Endothelial cell of umbilical vein (primary cell): ENCODE measurements around the gene CCL27. TPM values are rescaled to one million over a fixed set of nuclear protein-coding genes. Genes with fewer than 3 reads are reported as not detected.

Experiments
- BruUV-seq: library from RNA; stranded (reverse); fragments of 400-500 nt; replicated peaks from 2 replicates; lab custom pipeline; 2021; lab: Mats Ljungman, UMichigan
- CTCF ChIA-PET: fragments of 300-600, 350-600 bp; sonication (Branson Sonifier 250); formaldehyde crosslinking; loops from one replicate; lab custom pipeline; 2021; ENCODE audit warnings: antibody characterized with exemption, inconsistent platforms; lab: Charles Lee
- POLR2A ChIA-PET: fragments of 300-600, 350-600 bp; sonication (Branson Sonifier 250); formaldehyde crosslinking; loops from one replicate; lab custom pipeline; 2021; ENCODE audit warnings: antibody characterized with exemption, inconsistent platforms; lab: Charles Lee
- DNase-seq: peaks from one replicate; pipeline ENCODE4 v3.0.0-alpha.2; 2011; ENCODE audit warnings: low read depth, low spot score
- FAIRE-seq: peaks from 2 replicates; lab custom pipeline; 2011; peaks lifted over from hg19 to GRCh38; lab: Jason Lieb, UNC
- H2AFZ ChIP-seq: 2 replicates; pipeline ENCODE4 v1.6.0; 2012; ENCODE audit warnings: low read depth, low read length, control low read depth, inconsistent platforms
- H3K27ac ChIP-seq: 2 replicates; pipeline ENCODE4 v1.5.1; 2011; ENCODE audit warnings: low read depth, mild to moderate bottlenecking, control low read depth, low read length, moderate library complexity; ENCODE audit not compliant: insufficient read depth
- H3K27me3 ChIP-seq, 2 experiments: 2 replicates each; pipeline versions ENCODE4 v1.6.0 to v1.6.1; 2011; ENCODE audit warnings: low read length in 2 of 2, mixed read lengths in 1 of 2; ENCODE audit not compliant: control insufficient read depth in 2 of 2, insufficient read depth in 2 of 2
- H3K36me3 ChIP-seq, 2 experiments: 2 replicates in 1 of 2; 3 replicates in 1 of 2; pipeline ENCODE4 v1.5.1; 2011; ENCODE audit warnings: low read length in 2 of 2, mild to moderate bottlenecking in 1 of 2, moderate library complexity in 1 of 2; ENCODE audit not compliant: control insufficient read depth in 2 of 2, insufficient read depth in 2 of 2; ENCODE audit errors: extremely low read depth in 1 of 2
- H3K4me1 ChIP-seq: 3 replicates; pipeline ENCODE4 v1.5.1; 2011; ENCODE audit warnings: mild to moderate bottlenecking, low read length; ENCODE audit not compliant: control insufficient read depth, insufficient read depth; ENCODE audit errors: extremely low read depth
- H3K4me2 ChIP-seq: 2 replicates; pipeline ENCODE4 v1.6.1; 2011; ENCODE audit warnings: low read length, control low read depth, mixed read lengths; ENCODE audit not compliant: insufficient read depth
- H3K4me3 ChIP-seq, 3 experiments: fragments of 200-600 bp in 1 of 3; sonication (generic), shearing (Covaris generic) in 1 of 3; replicated peaks in 1 of 3; 2 replicates each; pipeline ENCODE4 v1.5.1; 2011 to 2016; ENCODE audit warnings: control low read depth in 3 of 3, low read length in 3 of 3, mild to moderate bottlenecking in 2 of 3, inconsistent platforms in 1 of 3, low read depth in 1 of 3, moderate library complexity in 1 of 3; ENCODE audit not compliant: insufficient read depth in 1 of 3
- H3K79me2 ChIP-seq: 2 replicates; pipeline ENCODE4 v1.6.0; 2012; ENCODE audit warnings: low read length, inconsistent platforms; ENCODE audit not compliant: control insufficient read depth, insufficient read depth
- H3K9ac ChIP-seq: replicated peaks from 2 replicates; pipeline ENCODE3; 2011; ENCODE audit warnings: low read length, control low read depth; ENCODE audit not compliant: insufficient read depth; ENCODE audit errors: extremely low read depth
- H3K9me1 ChIP-seq: replicated peaks from 3 replicates; pipeline ENCODE4 v1.6.0; 2011; ENCODE audit warnings: mild to moderate bottlenecking, low read length; ENCODE audit not compliant: control insufficient read depth, insufficient read depth; ENCODE audit errors: extremely low read depth
- H3K9me3 ChIP-seq: replicated peaks from 2 replicates; pipeline ENCODE4 v1.5.1; 2012; ENCODE audit warnings: low read length, inconsistent platforms; ENCODE audit not compliant: control insufficient read depth, insufficient read depth
- H4K20me1 ChIP-seq: replicated peaks from 2 replicates; pipeline ENCODE3; 2011; ENCODE audit warnings: mild to moderate bottlenecking, low read length; ENCODE audit not compliant: control insufficient read depth, insufficient read depth; ENCODE audit errors: extremely low read depth
- CTCF ChIP-seq, 2 donors: IDR thresholded peaks; 1 replicate in 1 of 2; 2 replicates in 1 of 2; pipeline ENCODE4 v1.5.1; 2011; ENCODE audit warnings: low read length in 2 of 2, mild to moderate bottlenecking in 2 of 2, moderate library complexity in 2 of 2, control low read depth in 1 of 2, inconsistent platforms in 1 of 2, low read depth in 1 of 2; ENCODE audit not compliant: insufficient read depth in 1 of 2; ENCODE audit errors: extremely low read depth in 1 of 2
- EZH2 ChIP-seq: IDR thresholded peaks from 2 replicates; pipeline ENCODE4 v1.6.1; 2012; ENCODE audit warnings: borderline replicate concordance, low read depth, mild to moderate bottlenecking, moderate library complexity, low read length, inconsistent platforms; ENCODE audit not compliant: severe bottlenecking
- FOS ChIP-seq: IDR thresholded peaks from 2 replicates; pipeline ENCODE4 v1.6.1; 2011; ENCODE audit warnings: mild to moderate bottlenecking, low read length, moderate library complexity, borderline replicate concordance; ENCODE audit not compliant: insufficient read depth
- GATA2 ChIP-seq: IDR thresholded peaks from 2 replicates; pipeline ENCODE4 v1.7.0; 2011; ENCODE audit warnings: low read depth, mild to moderate bottlenecking, moderate library complexity, mixed read lengths, low read length; ENCODE audit not compliant: insufficient read length, insufficient read depth
- JUN ChIP-seq: IDR thresholded peaks from 2 replicates; pipeline ENCODE4 v1.6.1; 2011; ENCODE audit warnings: borderline replicate concordance, low read depth; ENCODE audit not compliant: insufficient read length, insufficient read depth
- MAX ChIP-seq: IDR thresholded peaks from 2 replicates; pipeline ENCODE4 v1.6.1; 2011; ENCODE audit not compliant: insufficient read depth, insufficient read length
- MYC ChIP-seq: IDR thresholded peaks from one replicate; pipeline ENCODE4 v1.6.1; 2011; ENCODE audit warnings: mild to moderate bottlenecking, low read depth, low read length
- POLR2A ChIP-seq: IDR thresholded peaks from 2 replicates; pipeline ENCODE4 v1.6.1; 2012; ENCODE audit warnings: low read depth, mild to moderate bottlenecking, control low read depth, low read length
- POLR2AphosphoS5 ChIP-seq: IDR thresholded peaks from 2 replicates; pipeline ENCODE4 v1.6.1; 2012; ENCODE audit warnings: low read depth, mild to moderate bottlenecking, control low read depth, low read length, moderate library complexity; ENCODE audit not compliant: insufficient read depth
- dilution Hi-C: fragments of 300-500 bp; cut with MboI; formaldehyde crosslinking; loops from one replicate; pipeline ENCODE4 v1.15.0; 2019; ENCODE audit warnings: low sequenced_read_pairs; ENCODE audit not compliant: extremely low pct_ligation_motif_present
- intact Hi-C: fragments of 100-400 bp; cut with micrococcal nuclease; formaldehyde crosslinking; loops from one replicate; pipeline ENCODE4 v1.10.0; 2022
- polyA plus RNA-seq, 4 experiments: library from polyadenylated mRNA; depleted of rRNA in 3 of 4; stranded (reverse) in 3 of 4; unstranded in 1 of 4; fragments of >200 nt; gene quantifications; 2 replicates each; pipeline versions ENCODE4 v1.2.1 to v1.2.3, GENCODE V29; 2011 to 2012; ENCODE audit warnings: missing spikeins in 1 of 4
- total RNA-seq: library from RNA; stranded (reverse); gene quantifications from 2 replicates; pipeline ENCODE4 v1.2.3, GENCODE V29; 2021

Gene CCL27
- total and polyA plus RNA-seq, 2 donors (not counting 3 experiments of a cell fraction or from before 2014, with no cell fraction given): not detected

DNA sequence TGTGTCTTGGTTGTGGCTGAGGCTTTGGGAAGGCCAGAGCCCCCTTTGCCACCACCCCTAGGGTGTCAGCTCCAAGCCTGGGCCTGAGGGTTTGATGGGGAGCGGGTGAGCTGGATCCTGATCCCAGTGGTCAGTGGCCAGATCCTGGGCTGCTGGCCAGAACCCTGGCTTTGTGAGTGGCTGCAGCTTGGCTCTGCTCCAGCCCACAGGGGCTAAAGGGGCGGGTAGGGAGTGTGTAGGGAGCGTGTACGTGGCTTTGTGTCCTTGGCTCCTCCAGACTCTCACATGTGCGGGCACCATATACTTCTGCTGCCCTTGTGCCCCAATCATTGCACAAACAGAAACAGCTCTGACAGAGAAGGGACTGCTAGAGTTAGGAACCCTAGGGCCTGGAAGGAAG is 11.6 kb downstream of the CCL27 start:
- Histone ChIP-seq H3K9me3 (no peaks in the 10 kb centered on the region), H3K9me1 (no peaks in the 10 kb centered on the region), H3K9ac (no peak overlapping the region), H3K27me3 (no peaks in the 10 kb centered on the region), H2AFZ (no peak overlapping the region), H3K79me2 (peaks cover 6% of the 10 kb centered on the region), H3K36me3 (peaks cover 0 to 14% of the 10 kb centered on the region in 2 experiments), H3K4me3 (no peak overlapping the region), H3K4me2 (no peak overlapping the region), H4K20me1 (no peaks in the 10 kb centered on the region), H3K27ac (no peak overlapping the region), H3K4me1 (peaks cover 37% of the 10 kb centered on the region)
- no peak for FAIRE-seq
- ChIA-PET POLR2A (no interaction called here), CTCF (interaction anchor here (0.6 to 1.6 kb wide), 4 partner anchors 11 to 270 kb away, joined by 3 to 8 read pairs (median 4); no protein-coding TSS in a partner anchor)
- intact Hi-C loops (no loop called here), dilution Hi-C loops (no loop called here)
- no TSS peak for BruUV-seq
- DNase-seq: no peak
- no peak for TF ChIP-seq FOS
- no peak for TF ChIP-seq POLR2A
- TF ChIP-seq CTCF (IDR thresholded peaks at IDR 0.05; ENCODE audit: extremely low read depth in 1 of 2, insufficient read depth in 1 of 2, low read depth in 1 of 2, low read length in 2 of 2): no peak
- no peak for TF ChIP-seq JUN
- no peak for TF ChIP-seq POLR2AphosphoS5
- no peak for TF ChIP-seq GATA2
- no peak for TF ChIP-seq EZH2
- no peak for TF ChIP-seq MAX
- TF ChIP-seq MYC: no peak
